AG09319 (cell line): ENCODE data around the gene RBMS3.

Source experiments
- DNase-seq: peaks from one replicate; pipeline ENCODE4 v3.0.0-alpha.2; 2010; ENCODE audit warnings: low read depth; ENCODE audit errors: extremely low read depth
- CTCF ChIP-seq: IDR thresholded peaks from 2 replicates; pipeline ENCODE4 v1.5.1; 2011; ENCODE audit warnings: low read depth, mild to moderate bottlenecking, inconsistent platforms, low read length, moderate library complexity

Gene RBMS3

GRCh38 chr3:29408676-29409075 is 127.8 kb downstream of the RBMS3 start:
- DNase-seq = no peak
- TF ChIP-seq CTCF = no peak

GRCh38 chr3:29409409-29409808 is 128.5 kb downstream of the RBMS3 start:
- no peak for TF ChIP-seq CTCF
- DNase-seq = no peak

- DNase-seq = no peak
These were observed 129.3 kb downstream of the RBMS3 start for GRCh38 chr3:29410220-29410619.

GRCh38 chr3:29410660-29411405 is 130.0 kb downstream of the RBMS3 start:
- TF ChIP-seq CTCF = no peak
- no peak for DNase-seq

More at GRCh38 chr3:29410220-29410619, 129.3 kb downstream of the RBMS3 start:
- no peak for TF ChIP-seq CTCF

- no peak for TF ChIP-seq CTCF
- DNase-seq = no peak
These were observed 131.2 kb downstream of the RBMS3 start for GRCh38 chr3:29412110-29412509.

GRCh38 chr3:29414468-29415224 is 133.8 kb downstream of the RBMS3 start:
- DNase-seq = no peak
- no peak for TF ChIP-seq CTCF
